GM18870 (cell line): ENCODE results near the gene FRMD1.

Source experiments
- ATAC-seq: cut with Tn5 transposase; IDR thresholded peaks from one replicate; pipeline ENCODE4 v1.9.1; 2021; ENCODE audit warnings: moderate library complexity; ENCODE audit not compliant: unreplicated experiment

The FRMD1 gene

GRCh38 chr6:168058691-168059551, 20.1 kb downstream of the FRMD1 start:
- no peak for ATAC-seq

DNA sequence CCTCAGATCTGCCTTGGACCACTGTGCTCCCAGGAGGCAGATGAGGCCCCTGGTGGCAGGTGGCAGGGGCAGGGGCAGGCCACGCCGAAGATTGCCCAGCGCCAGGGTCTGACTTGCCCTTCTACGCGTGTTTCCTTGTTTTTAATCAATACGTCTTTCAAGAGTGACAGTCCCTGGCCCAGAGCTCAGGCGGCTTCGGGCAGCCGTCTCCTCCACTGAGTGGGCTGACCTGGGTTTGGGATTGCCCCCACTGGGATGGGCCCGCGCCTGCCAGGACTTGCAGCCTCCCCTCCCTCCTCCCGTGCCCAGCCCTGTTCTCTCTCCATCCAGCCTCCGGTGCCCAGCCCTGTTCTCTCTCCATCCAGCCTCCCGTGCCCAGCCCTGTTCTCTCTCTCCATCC, 21.2 kb downstream of the FRMD1 start:
- no peak for ATAC-seq

DNA sequence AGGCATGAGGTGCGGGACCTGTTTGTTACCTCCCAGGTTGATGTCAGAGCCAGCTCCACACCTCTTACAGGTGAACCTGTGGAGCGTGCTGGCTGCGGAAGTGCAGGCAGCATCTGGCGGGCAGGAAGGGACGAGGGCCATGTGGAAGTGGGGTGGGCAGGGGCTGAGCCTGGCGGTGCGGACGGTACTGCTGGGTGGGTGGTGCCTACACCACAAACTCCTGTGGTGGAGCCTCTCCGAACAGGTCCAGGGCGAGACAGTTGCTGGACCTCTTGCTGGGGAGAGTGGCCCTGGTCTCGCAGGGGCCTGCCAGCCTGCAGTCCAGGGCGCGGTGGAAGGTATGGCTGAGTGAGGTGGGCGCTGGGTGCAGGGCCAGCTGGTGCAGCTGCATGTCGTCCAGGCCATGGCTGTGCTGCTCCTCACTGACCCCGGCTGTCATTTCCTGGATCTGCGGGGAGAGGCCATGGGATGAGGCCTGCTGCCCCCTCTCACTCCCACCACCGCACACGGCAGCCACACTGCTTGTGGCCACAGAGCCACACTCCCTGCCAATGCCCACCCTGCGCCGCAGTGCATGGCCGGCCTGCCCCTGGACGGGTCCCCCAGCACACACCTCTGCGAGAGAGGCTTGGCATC, 22.0 kb downstream of the FRMD1 start:
- no peak for ATAC-seq

DNA sequence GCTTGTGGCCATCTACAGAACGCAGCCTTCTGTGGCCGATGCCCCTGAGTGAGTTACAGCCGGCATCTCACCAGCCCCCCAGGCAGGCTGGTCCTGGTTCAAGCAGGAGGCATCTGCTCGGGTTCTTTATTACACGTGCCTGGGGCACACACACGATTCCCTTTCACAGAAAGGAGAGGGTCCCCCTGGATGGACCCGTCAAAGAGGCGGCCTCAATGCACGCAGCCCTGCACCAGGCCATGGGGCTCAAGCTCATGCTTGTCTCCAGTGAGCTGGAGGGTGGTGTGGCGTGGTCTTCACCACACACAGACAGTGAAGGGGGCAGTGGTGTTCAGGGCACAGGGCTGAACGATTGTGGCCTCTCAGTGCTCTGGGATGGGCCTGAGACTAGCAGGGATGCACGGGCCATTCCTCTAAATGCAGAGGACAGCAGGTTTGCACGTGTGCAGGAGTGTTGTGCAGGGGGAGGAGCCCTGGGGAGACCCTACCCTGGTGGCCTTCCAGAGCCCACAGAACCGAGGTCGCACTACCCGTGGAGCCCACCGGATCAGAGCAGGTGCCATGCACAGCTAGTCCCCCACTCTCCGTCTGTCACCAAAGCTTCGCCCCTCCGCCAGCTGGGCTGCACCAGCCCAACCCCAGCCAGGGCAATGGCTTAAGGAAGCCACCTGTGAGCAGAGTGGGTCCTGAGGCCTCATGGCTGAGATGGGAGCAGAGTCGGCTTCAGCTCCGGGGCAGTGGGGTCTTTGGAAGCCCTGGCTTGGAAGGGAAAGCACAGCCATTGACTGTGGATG, 23.1 kb downstream of the FRMD1 start:
- no peak for ATAC-seq

DNA sequence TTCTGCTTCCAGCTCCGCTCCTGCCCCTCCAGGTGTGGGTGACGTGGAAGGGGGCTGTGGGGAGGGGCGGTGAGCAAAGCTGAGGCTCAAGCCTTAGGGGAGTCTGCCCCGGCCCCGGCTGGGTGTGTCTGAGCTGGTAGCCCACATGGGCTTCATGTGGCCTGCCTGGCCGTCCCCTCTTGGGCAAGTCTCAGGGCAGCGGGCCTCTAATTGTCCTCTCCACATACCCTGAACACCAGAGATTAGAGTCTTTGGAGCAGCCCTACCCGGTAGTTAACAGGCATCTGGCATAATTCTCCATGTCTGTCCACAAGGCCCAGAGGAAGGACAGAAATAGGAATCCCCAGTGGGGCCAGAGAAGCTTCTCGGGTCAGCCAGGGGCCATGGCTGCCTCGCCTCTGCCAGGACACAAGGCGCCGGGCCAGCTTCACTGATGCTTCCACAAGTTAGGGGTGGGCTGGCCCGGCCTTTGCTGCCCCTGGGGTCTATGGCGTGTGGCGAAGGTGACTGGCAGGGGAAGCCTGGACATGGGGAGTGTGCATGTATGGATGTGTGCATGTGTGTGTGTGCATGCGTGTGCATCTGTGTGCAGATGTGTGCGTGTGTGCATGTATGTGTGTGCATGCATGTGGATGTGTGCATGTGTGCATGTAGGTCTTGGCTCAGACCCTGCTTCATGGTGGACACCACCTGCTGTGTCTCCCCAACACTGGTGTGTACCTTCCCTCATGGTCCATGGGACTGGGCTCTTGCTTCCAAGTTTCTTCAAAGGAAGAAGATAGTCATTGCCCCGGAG, 24.0 kb downstream of the FRMD1 start:
- no peak for ATAC-seq

- ATAC-seq, result no peak
Measured at GRCh38 chr6:168053957-168054471, 25.0 kb downstream of the FRMD1 start.

DNA sequence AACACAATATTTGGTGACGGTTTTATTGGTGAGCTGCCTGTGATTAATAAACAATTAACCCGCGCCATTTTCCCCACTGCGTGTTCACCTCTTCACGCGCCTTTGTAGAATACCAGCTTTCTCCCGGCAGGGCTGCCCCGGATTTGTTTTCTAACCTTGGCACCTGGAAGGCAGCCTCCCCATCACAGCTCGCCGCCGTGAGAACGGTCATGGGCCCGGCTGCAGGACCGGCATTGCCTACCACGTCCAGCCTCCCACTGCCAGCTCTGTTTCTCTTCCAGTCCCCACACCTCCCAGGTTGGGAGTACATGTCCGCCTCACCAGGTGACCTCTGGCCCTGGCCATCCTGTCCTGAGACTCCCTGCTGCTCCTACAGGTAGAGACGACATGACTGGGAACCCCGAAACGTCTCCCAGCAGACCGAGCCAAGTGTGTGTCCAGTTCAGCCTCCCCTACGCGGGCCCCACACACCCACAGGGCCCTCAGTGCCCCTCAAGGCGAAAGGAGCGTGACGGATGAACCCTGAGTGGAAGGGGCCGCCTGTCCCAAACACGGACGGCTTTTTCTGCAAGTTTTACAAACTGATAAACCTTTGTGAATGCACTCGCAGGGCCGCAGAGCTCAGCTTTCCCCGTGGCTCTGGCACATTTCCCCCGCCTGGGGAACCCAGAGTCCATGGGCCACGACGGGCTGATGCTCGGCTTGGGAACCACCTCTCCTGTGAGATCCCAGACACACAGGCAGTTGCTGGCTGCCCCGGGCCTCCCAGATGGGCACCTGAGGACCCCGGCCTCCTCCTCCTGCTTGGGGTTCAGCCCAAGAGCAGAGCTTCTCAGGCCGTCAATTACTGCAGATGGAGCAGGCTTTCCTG, 25.7 kb downstream of the FRMD1 start:
- no peak for ATAC-seq

GRCh38 chr6:168052291-168052891, 26.6 kb downstream of the FRMD1 start:
- ATAC-seq, result no peak

GRCh38 chr6:168051648-168052047, 27.4 kb downstream of the FRMD1 start:
- no peak for ATAC-seq

DNA sequence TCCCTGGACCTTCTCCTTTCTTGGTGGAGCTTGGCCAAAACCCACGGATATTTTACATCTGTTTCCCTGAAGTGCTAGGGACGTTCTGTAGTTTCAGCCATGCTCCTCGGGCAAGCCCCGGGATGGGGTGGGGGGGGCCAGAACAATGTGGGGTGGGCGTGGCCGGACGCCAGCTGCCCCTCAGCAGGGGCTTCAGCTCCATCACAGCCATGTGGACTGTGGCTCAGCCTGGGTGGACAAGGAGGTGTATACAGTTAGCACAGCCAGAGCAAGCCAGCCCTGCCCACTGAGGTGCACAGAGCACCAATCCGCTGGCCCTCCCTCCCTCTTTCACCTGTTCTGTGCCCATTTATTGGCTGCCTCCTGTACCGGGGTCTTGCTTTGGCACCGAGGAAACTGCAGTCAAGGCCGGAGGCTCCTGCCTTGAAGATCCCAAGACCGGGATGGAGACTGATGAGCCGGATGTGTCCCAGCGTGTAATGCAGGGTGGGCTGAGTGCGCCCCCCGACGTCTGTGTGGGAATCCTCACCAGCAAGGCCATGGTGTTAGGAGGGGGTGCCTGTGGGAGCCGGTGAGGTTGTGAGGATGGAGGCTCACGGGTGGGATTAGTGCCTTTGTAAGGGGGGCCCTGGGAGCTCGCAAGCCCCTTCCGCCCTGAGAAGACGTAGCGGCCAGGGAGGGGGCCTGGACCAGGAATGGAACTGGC, 28.0 kb downstream of the FRMD1 start:
- no peak for ATAC-seq

DNA sequence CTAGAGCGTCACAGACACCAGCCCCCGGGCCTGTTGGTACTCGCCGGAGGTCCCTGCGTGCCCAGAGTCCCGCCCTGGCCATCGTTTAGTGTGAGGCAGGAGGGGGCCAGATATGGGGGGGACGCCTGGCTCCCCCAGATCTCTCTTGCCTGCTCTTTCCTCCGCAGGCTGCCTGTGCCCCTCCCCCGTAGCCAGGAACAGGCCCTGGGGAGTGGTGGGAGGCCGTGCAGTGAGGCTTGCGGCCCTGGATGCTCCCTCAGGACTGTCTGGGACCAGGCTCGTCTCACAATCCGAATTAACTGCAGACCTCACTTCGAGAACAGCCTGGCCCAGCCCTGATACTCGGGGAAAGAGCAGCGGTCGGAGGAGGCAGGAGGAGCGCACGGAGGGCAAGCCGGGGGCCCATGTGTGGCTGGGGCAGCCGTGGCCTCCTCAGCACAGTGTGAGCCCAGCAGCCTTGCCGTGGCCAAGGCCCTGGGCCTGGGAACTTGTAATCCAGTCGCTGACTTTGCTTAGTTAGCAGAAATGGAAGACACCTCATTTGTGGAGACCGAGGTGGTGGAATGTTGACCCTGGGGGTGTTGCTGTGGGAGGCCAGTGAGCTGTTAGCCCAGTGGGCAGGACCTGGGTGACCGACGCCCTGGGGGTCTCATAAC, 28.7 kb downstream of the FRMD1 start:
- ATAC-seq, result no peak

GRCh38 chr6:168049706-168050224, 29.2 kb downstream of the FRMD1 start:
- ATAC-seq, result no peak

- no peak for ATAC-seq
Measured at GRCh38 chr6:168049277-168049676, 29.7 kb downstream of the FRMD1 start.

- ATAC-seq, result no peak
Measured at GRCh38 chr6:168048724-168049025, 30.3 kb downstream of the FRMD1 start.

DNA sequence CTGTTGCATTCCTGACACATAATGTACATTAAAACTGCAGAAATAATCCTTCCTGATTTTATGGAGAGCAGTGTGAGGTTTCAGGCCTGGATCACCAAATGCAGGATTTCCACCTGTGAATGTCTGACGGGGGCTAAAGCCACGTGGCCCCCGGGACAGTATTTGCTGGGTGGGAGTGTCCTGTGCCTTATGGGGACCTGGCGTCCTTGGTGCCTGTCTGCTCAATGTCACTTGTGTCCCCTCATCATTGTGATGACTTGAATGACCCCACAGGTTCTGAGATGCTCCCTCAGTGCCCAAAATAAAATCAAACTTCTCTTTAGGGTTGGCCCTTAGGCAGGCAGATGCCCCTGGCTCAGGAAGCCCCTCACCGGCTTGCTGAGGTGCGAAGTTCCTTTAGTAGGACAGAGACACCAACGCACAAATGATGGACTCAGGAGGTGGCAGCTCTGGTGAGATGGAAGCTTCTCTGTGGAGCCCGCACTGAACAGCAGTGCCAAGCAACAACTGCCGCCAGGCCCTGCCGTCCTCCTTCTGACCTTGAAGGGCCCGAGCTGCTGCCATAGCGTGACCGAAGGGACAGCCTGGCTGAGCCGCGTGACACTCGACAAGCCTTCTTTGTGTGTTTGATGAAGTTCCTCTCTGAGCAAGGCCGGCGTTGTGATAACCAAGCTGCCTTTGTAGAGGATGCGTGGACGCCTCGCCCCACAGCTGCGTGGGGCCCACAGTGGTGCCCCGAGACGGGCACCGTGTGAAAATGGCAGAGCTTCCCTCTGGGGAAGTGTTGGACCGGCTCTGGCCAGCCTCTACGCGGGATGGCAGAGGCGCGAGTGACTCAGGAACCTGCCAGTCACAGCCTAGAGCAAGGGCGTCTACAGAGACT, 30.9 kb downstream of the FRMD1 start:
- ATAC-seq, result no peak

DNA sequence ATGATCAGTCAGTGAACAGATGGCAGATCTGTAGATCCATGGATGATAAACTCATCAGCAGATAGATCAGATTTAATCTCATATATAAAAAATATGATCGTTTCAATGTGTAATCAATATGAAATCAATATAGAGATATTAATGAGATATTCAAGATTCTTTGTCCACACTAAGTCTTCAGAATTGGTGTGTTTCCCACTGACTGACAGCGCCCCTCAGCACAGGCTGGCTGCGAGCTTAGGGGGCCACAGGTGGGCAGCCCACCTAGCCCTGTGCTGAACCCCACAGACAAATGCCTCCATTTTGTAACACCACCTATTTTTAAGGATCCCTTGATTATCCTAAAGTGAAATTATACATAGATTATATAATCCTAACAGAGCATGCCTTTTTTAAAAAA, 32.3 kb downstream of the FRMD1 start:
- ATAC-seq, result no peak
